ENCODE data around the gene RHO. TPM values are rescaled to one million over a fixed set of nuclear protein-coding genes. Genes with fewer than 3 reads are reported as not detected.

RHO gene
- total and polyA plus RNA-seq, 2 donors (not counting 1 experiment from before 2014, with no cell fraction given) = not detected

GRCh38 chr3:129530251-129530791 is 1.9 kb downstream of the RHO start:
- H3K79me2 ChIP-seq (ENCODE audit: control insufficient read depth, insufficient read depth, low read length) = no peaks in the 10 kb centered on the region
- H3K9ac ChIP-seq (ENCODE audit: insufficient read depth, low read length) = no peak overlapping the region
- H2AFZ ChIP-seq (ENCODE audit: low read length) = no peak overlapping the region
- TF ChIP-seq EZH2 (IDR thresholded peaks at IDR 0.05; ENCODE audit: low read length, missing control alignments) = no peak
- no peak for TF ChIP-seq CTCF (conservative IDR thresholded peaks at IDR 0.05 in 1 of 2, IDR thresholded peaks at IDR 0.05 in 1 of 2; ENCODE audit: low read depth in 1 of 2, low read length in 2 of 2)
- no peak overlapping the region for H3K4me3 ChIP-seq (replicated peaks in 1 of 4; ENCODE audit: control extremely low read depth in 1 of 4, insufficient read depth in 1 of 4, low read depth in 3 of 4, low read length in 4 of 4)
- H4K20me1 ChIP-seq (ENCODE audit: control insufficient read depth, extremely low read depth, insufficient read depth, low read length) = no peaks in the 10 kb centered on the region
- no peaks in the 10 kb centered on the region for H3K27me3 ChIP-seq (ENCODE audit: control insufficient read depth, insufficient read depth, low read length)
- no peaks in the 10 kb centered on the region for H3K9me3 ChIP-seq (ENCODE audit: control insufficient read depth, insufficient read depth, low read depth, low read length)
- H3K36me3 ChIP-seq (ENCODE audit: control insufficient read depth, insufficient read depth, low read length) = no peaks in the 10 kb centered on the region
- H3K4me2 ChIP-seq (ENCODE audit: extremely low read depth, insufficient read depth, low read length) = no peak overlapping the region
- peaks cover 3% of the 10 kb centered on the region for H3K4me1 ChIP-seq (ENCODE audit: control insufficient read depth, extremely low read depth, insufficient read depth, low read length)
- peak; percentile 60 to 73 for DNase-seq (ENCODE audit: low read depth in 2 of 2)
- no peak overlapping the region for H3K27ac ChIP-seq (ENCODE audit: insufficient read depth, low read length)

- H3K79me2 ChIP-seq (ENCODE audit: control insufficient read depth, insufficient read depth, low read length) = no peaks in the 10 kb centered on the region
- peaks cover 3% of the 10 kb centered on the region for H3K4me1 ChIP-seq (ENCODE audit: control insufficient read depth, extremely low read depth, insufficient read depth, low read length)
- H3K4me3 ChIP-seq (replicated peaks in 1 of 4; ENCODE audit: control extremely low read depth in 1 of 4, insufficient read depth in 1 of 4, low read depth in 3 of 4, low read length in 4 of 4) = no peak overlapping the region
- no peak for DNase-seq (ENCODE audit: low read depth in 2 of 2)
- H3K36me3 ChIP-seq (ENCODE audit: control insufficient read depth, insufficient read depth, low read length) = no peaks in the 10 kb centered on the region
- TF ChIP-seq EZH2 (IDR thresholded peaks at IDR 0.05; ENCODE audit: low read length, missing control alignments) = no peak
- TF ChIP-seq CTCF (conservative IDR thresholded peaks at IDR 0.05 in 1 of 2, IDR thresholded peaks at IDR 0.05 in 1 of 2; ENCODE audit: low read depth in 1 of 2, low read length in 2 of 2) = no peak
- H3K27ac ChIP-seq (ENCODE audit: insufficient read depth, low read length) = no peak overlapping the region
- H3K9me3 ChIP-seq (ENCODE audit: control insufficient read depth, insufficient read depth, low read depth, low read length) = no peaks in the 10 kb centered on the region
- no peaks in the 10 kb centered on the region for H3K27me3 ChIP-seq (ENCODE audit: control insufficient read depth, insufficient read depth, low read length)
- no peak overlapping the region for H3K9ac ChIP-seq (ENCODE audit: insufficient read depth, low read length)
- no peaks in the 10 kb centered on the region for H4K20me1 ChIP-seq (ENCODE audit: control insufficient read depth, extremely low read depth, insufficient read depth, low read length)
- no peak overlapping the region for H3K4me2 ChIP-seq (ENCODE audit: extremely low read depth, insufficient read depth, low read length)
- H2AFZ ChIP-seq (ENCODE audit: low read length) = no peak overlapping the region
Measured at GRCh38 chr3:129530821-129531220, 2.4 kb downstream of the RHO start.

GRCh38 chr3:129531699-129532098 is 3.3 kb downstream of the RHO start:
- Histone ChIP-seq H3K4me1 (ENCODE audit: control insufficient read depth, extremely low read depth, insufficient read depth, low read length) (peaks cover 3% of the 10 kb centered on the region), H3K4me2 (ENCODE audit: extremely low read depth, insufficient read depth, low read length) (no peak overlapping the region), H3K27me3 (ENCODE audit: control insufficient read depth, insufficient read depth, low read length) (no peaks in the 10 kb centered on the region), H4K20me1 (ENCODE audit: control insufficient read depth, extremely low read depth, insufficient read depth, low read length) (no peaks in the 10 kb centered on the region), H3K36me3 (ENCODE audit: control insufficient read depth, insufficient read depth, low read length) (no peaks in the 10 kb centered on the region), H3K9ac (ENCODE audit: insufficient read depth, low read length) (no peak overlapping the region), H3K27ac (ENCODE audit: insufficient read depth, low read length) (no peak overlapping the region), H3K9me3 (ENCODE audit: control insufficient read depth, insufficient read depth, low read depth, low read length) (no peaks in the 10 kb centered on the region), H3K79me2 (ENCODE audit: control insufficient read depth, insufficient read depth, low read length) (no peaks in the 10 kb centered on the region), H2AFZ (ENCODE audit: low read length) (no peak overlapping the region), H3K4me3 (replicated peaks in 1 of 4; ENCODE audit: control extremely low read depth in 1 of 4, insufficient read depth in 1 of 4, low read depth in 3 of 4, low read length in 4 of 4) (no peak overlapping the region)
- no peak for DNase-seq (ENCODE audit: low read depth in 2 of 2)
- TF ChIP-seq CTCF (conservative IDR thresholded peaks at IDR 0.05 in 1 of 2, IDR thresholded peaks at IDR 0.05 in 1 of 2; ENCODE audit: low read depth in 1 of 2, low read length in 2 of 2) (no peak), EZH2 (IDR thresholded peaks at IDR 0.05; ENCODE audit: low read length, missing control alignments) (no peak)
